ENCODE data around the gene FARS2.

The FARS2 gene

GRCh38 chr6:5345324-5345723, 84.0 kb downstream of the FARS2 start:
- Histone ChIP-seq H3K9me3 (ENCODE audit: insufficient read depth, low read length) (no peaks in the 10 kb centered on the region), H3K36me3 (replicated peaks; ENCODE audit: low read depth, low read length) (no peaks in the 10 kb centered on the region), H3K27me3 (ENCODE audit: low read depth, low read length) (no peaks in the 10 kb centered on the region), H3K9ac (ENCODE audit: low read length) (no peak overlapping the region), H4K20me1 (ENCODE audit: insufficient read depth, low read length) (no peaks in the 10 kb centered on the region), H3K79me2 (ENCODE audit: low read length) (peaks cover 4% of the 10 kb centered on the region), H3K4me1 (ENCODE audit: low read length) (peaks cover 11% of the 10 kb centered on the region), H3K4me3 (ENCODE audit: low read length) (no peak overlapping the region), H3K4me2 (ENCODE audit: low read length) (no peak overlapping the region), H2AFZ (ENCODE audit: low read depth, low read length) (no peak overlapping the region), H3K27ac (ENCODE audit: low read length) (no peak overlapping the region)
- TF ChIP-seq, protein P1, sequence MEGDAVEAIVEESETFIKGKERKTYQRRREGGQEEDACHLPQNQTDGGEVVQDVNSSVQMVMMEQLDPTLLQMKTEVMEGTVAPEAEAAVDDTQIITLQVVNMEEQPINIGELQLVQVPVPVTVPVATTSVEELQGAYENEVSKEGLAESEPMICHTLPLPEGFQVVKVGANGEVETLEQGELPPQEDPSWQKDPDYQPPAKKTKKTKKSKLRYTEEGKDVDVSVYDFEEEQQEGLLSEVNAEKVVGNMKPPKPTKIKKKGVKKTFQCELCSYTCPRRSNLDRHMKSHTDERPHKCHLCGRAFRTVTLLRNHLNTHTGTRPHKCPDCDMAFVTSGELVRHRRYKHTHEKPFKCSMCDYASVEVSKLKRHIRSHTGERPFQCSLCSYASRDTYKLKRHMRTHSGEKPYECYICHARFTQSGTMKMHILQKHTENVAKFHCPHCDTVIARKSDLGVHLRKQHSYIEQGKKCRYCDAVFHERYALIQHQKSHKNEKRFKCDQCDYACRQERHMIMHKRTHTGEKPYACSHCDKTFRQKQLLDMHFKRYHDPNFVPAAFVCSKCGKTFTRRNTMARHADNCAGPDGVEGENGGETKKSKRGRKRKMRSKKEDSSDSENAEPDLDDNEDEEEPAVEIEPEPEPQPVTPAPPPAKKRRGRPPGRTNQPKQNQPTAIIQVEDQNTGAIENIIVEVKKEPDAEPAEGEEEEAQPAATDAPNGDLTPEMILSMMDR (IDR thresholded peaks at IDR 0.05; ENCODE audit: low read depth, low read length), result no peak
- TF ChIP-seq EZH2phosphoT487 (IDR thresholded peaks at IDR 0.05; ENCODE audit: low read depth), result no peak

DNA sequence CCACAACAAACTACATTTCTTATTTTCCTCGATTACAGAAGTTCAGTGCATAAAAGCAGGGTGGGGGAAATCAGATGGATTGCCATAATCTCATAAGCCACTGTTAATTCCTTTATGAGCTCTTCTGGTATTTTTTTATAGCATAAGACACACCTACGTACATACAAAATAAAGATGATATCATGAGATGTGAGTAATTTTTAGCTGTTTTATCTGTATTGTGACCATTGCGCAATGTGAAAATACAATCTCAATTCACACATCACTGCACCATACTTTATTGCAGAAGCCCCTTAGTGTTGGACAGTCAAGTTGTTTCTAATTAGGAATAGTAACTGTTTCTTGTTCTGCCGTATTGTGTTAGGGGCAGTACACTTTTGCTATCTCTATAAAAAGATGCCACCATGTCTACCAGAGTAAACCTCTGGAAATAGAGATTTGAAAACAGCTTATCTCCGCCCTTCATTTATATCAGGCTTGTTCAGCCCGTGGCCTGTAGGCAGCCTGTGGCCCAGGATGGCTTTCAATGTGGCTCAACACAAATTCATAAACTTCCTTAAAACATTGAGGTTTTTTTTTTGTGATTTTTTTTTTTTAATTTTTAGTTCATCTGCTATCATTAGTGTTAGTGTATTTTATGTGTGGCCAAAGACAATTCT, 90.4 kb downstream of the FARS2 start:
- no peak overlapping the region for H3K4me3 ChIP-seq (ENCODE audit: low read length)
- no peak overlapping the region for H2AFZ ChIP-seq (ENCODE audit: low read depth, low read length)
- H3K36me3 ChIP-seq (replicated peaks; ENCODE audit: low read depth, low read length), result no peaks in the 10 kb centered on the region
- H3K79me2 ChIP-seq (ENCODE audit: low read length), result peaks cover 6% of the 10 kb centered on the region; the same call in 1 of the 2 replicates
- no peak overlapping the region for H3K4me2 ChIP-seq (ENCODE audit: low read length)
- no peaks in the 10 kb centered on the region for H4K20me1 ChIP-seq (ENCODE audit: insufficient read depth, low read length)
- no peaks in the 10 kb centered on the region for H3K9me3 ChIP-seq (ENCODE audit: insufficient read depth, low read length)
- H3K4me1 ChIP-seq (ENCODE audit: low read length), result peaks cover 9% of the 10 kb centered on the region
- no peak overlapping the region for H3K9ac ChIP-seq (ENCODE audit: low read length)
- H3K27ac ChIP-seq (ENCODE audit: low read length), result no peak overlapping the region
- no peaks in the 10 kb centered on the region for H3K27me3 ChIP-seq (ENCODE audit: low read depth, low read length)
- TF ChIP-seq, protein P1 (IDR thresholded peaks at IDR 0.05; ENCODE audit: low read depth, low read length), result no peak
- no peak for TF ChIP-seq EZH2phosphoT487 (IDR thresholded peaks at IDR 0.05; ENCODE audit: low read depth)

DNA sequence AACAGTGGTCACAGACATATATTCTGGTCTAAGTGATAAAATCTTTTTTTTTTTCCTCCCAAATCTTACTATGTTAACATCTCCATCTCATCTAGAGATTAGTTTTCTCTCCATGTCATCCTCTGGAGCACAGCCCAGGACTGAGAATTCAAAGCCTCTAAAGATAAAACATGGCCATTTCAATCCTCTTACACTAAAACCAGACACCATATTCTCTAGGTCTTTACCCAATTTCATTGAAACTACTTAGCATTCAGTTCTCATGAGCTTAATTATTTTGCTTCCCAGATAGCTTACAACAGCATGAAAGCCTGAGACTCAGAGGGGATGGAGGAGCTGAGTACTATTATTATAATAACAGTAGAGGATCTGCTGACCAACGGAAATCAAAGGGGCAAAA, 92.7 kb downstream of the FARS2 start:
- H3K4me3 ChIP-seq (ENCODE audit: low read length), result no peak overlapping the region
- H2AFZ ChIP-seq (ENCODE audit: low read depth, low read length), result no peak overlapping the region
- H3K79me2 ChIP-seq (ENCODE audit: low read length), result peaks cover 6% of the 10 kb centered on the region; the same call in 1 of the 2 replicates
- H4K20me1 ChIP-seq (ENCODE audit: insufficient read depth, low read length), result 0 out of 2 replicates have a peak, but pooled peaks cover 4% of the 10 kb centered on the region
- no peaks in the 10 kb centered on the region for H3K27me3 ChIP-seq (ENCODE audit: low read depth, low read length)
- H3K4me2 ChIP-seq (ENCODE audit: low read length), result no peak overlapping the region
- no peaks in the 10 kb centered on the region for H3K9me3 ChIP-seq (ENCODE audit: insufficient read depth, low read length)
- no peak overlapping the region for H3K27ac ChIP-seq (ENCODE audit: low read length)
- TF ChIP-seq EZH2phosphoT487 (IDR thresholded peaks at IDR 0.05; ENCODE audit: low read depth), result no peak
- TF ChIP-seq, protein P1 (IDR thresholded peaks at IDR 0.05; ENCODE audit: low read depth, low read length), result no peak
- H3K9ac ChIP-seq (ENCODE audit: low read length), result no peak overlapping the region
- H3K36me3 ChIP-seq (replicated peaks; ENCODE audit: low read depth, low read length), result no peaks in the 10 kb centered on the region
- H3K4me1 ChIP-seq (ENCODE audit: low read length), result peaks cover 9% of the 10 kb centered on the region

- 0 out of 2 replicates have a peak, but pooled peaks cover 4% of the 10 kb centered on the region for H4K20me1 ChIP-seq (ENCODE audit: insufficient read depth, low read length)
- H3K9me3 ChIP-seq (ENCODE audit: insufficient read depth, low read length), result no peaks in the 10 kb centered on the region
- TF ChIP-seq, protein P1 (IDR thresholded peaks at IDR 0.05; ENCODE audit: low read depth, low read length), result no peak
- no peak for TF ChIP-seq EZH2phosphoT487 (IDR thresholded peaks at IDR 0.05; ENCODE audit: low read depth)
- no peak overlapping the region for H2AFZ ChIP-seq (ENCODE audit: low read depth, low read length)
- no peaks in the 10 kb centered on the region for H3K36me3 ChIP-seq (replicated peaks; ENCODE audit: low read depth, low read length)
- H3K4me2 ChIP-seq (ENCODE audit: low read length), result no peak overlapping the region
- no peaks in the 10 kb centered on the region for H3K27me3 ChIP-seq (ENCODE audit: low read depth, low read length)
- no peak overlapping the region for H3K9ac ChIP-seq (ENCODE audit: low read length)
- H3K4me3 ChIP-seq (ENCODE audit: low read length), result no peak overlapping the region
- H3K27ac ChIP-seq (ENCODE audit: low read length), result no peak overlapping the region
- peaks cover 6% of the 10 kb centered on the region; the same call in 1 of the 2 replicates for H3K79me2 ChIP-seq (ENCODE audit: low read length)
- peaks cover 9% of the 10 kb centered on the region for H3K4me1 ChIP-seq (ENCODE audit: low read length)
These were observed 96.2 kb downstream of the FARS2 start for GRCh38 chr6:5357486-5357885.

Measured in OCI-LY3 (cell line).